H1 (cell line): Measurements from ENCODE around the gene LIPA. TPM values are rescaled to one million over a fixed set of nuclear protein-coding genes. Genes with fewer than 3 reads are reported as not detected.

Experiments
- CTCF ChIA-PET: fragments of 300-600 bp; sonication (Branson Sonifier 250); formaldehyde crosslinking; loops from one replicate; lab custom pipeline; 2021; ENCODE audit not compliant: partially characterized antibody; lab: Charles Lee
- POLR2A ChIA-PET: fragments of 300-600 bp; sonication (Branson Sonifier 250); formaldehyde crosslinking; loops from one replicate; lab custom pipeline; 2021; ENCODE audit warnings: inconsistent platforms; ENCODE audit not compliant: partially characterized antibody; lab: Charles Lee
- DNase-seq, 2 experiments: peaks; one replicate each; pipeline versions ENCODE4 v3.0.0 to v3.0.0-alpha.2; 2010 to 2022; ENCODE audit warnings: low spot score in 2 of 2, low read depth in 1 of 2, mixed read lengths in 1 of 2
- FAIRE-seq: peaks from 2 replicates; lab custom pipeline; 2011; peaks lifted over from hg19 to GRCh38; lab: Jason Lieb, UNC
- H2AFZ ChIP-seq: 2 replicates; pipeline ENCODE4 v1.8.1; 2012; ENCODE audit warnings: low read length, inconsistent platforms
- H2AK5ac ChIP-seq: 2 replicates; pipeline ENCODE4 v1.6.1; 2013; ENCODE audit warnings: low read depth, low read length
- H2BK120ac ChIP-seq: replicated peaks from 2 replicates; pipeline ENCODE3; 2013; ENCODE audit warnings: low read depth, low read length, inconsistent platforms
- H2BK12ac ChIP-seq: 2 replicates; pipeline ENCODE4 v1.6.1; 2013; ENCODE audit warnings: low read depth, low read length
- H2BK15ac ChIP-seq: 2 replicates; pipeline ENCODE4 v1.6.1; 2013; ENCODE audit warnings: low read length
- H2BK20ac ChIP-seq: 2 replicates; pipeline ENCODE4 v1.6.1; 2013; ENCODE audit warnings: low read length
- H2BK5ac ChIP-seq: 2 replicates; pipeline ENCODE4 v1.6.1; 2013; ENCODE audit warnings: low read depth, low read length
- H3K14ac ChIP-seq: 2 replicates; pipeline ENCODE4 v1.6.1; 2013; ENCODE audit warnings: inconsistent platforms; ENCODE audit not compliant: insufficient read length
- H3K18ac ChIP-seq: 2 replicates; pipeline ENCODE4 v1.6.1; 2013; ENCODE audit warnings: low read length; ENCODE audit errors: extremely low read depth
- H3K23ac ChIP-seq: 2 replicates; pipeline ENCODE4 v1.6.1; 2013; ENCODE audit warnings: inconsistent platforms; ENCODE audit not compliant: insufficient read length
- H3K23me2 ChIP-seq: 2 replicates; pipeline ENCODE4 v1.6.1; 2013; ENCODE audit warnings: low read depth, low read length
- H3K27ac ChIP-seq: 2 replicates; pipeline ENCODE4 v1.6.1; 2011; ENCODE audit warnings: low read depth, low read length, inconsistent platforms
- H3K27me3 ChIP-seq, 4 experiments: replicated peaks in 1 of 4; 1 replicate in 1 of 4; 2 replicates in 3 of 4; pipeline versions ENCODE4 v1.6.1 to v1.8.1; 2011 to 2013; ENCODE audit warnings: low read length in 3 of 4, mild to moderate bottlenecking in 3 of 4, inconsistent platforms in 2 of 4, mixed read lengths in 2 of 4, moderate library complexity in 1 of 4; ENCODE audit not compliant: control insufficient read depth in 3 of 4, insufficient read depth in 3 of 4; ENCODE audit errors: extremely low read depth in 1 of 4
- H3K36me3 ChIP-seq, 4 experiments: 2 replicates each; pipeline versions ENCODE4 v1.6.1 to v1.8.1; 2011 to 2013; ENCODE audit warnings: mild to moderate bottlenecking in 4 of 4, low read length in 3 of 4, moderate library complexity in 2 of 4, control low read depth in 1 of 4, inconsistent platforms in 1 of 4; ENCODE audit not compliant: insufficient read depth in 4 of 4, control insufficient read depth in 2 of 4
- H3K4ac ChIP-seq: replicated peaks from 2 replicates; pipeline ENCODE3; 2013; ENCODE audit warnings: low read length, low read depth, mixed read lengths, inconsistent platforms; ENCODE audit not compliant: insufficient read length
- H3K4me1 ChIP-seq, 4 experiments: replicated peaks in 1 of 4; 1 replicate in 1 of 4; 2 replicates in 3 of 4; pipeline versions ENCODE4 v1.6.1 to v1.8.1; 2011 to 2013; ENCODE audit warnings: low read length in 3 of 4, inconsistent platforms in 2 of 4, mixed read lengths in 1 of 4; ENCODE audit not compliant: insufficient read depth in 4 of 4, control insufficient read depth in 3 of 4
- H3K4me2 ChIP-seq, 2 experiments: 2 replicates each; pipeline versions ENCODE4 v1.6.1 to v1.8.1; 2011 to 2013; ENCODE audit warnings: low read depth in 2 of 2, low read length in 2 of 2, control low read depth in 1 of 2, inconsistent platforms in 1 of 2, mild to moderate bottlenecking in 1 of 2; ENCODE audit not compliant: insufficient read depth in 1 of 2
- H3K4me3 ChIP-seq, 4 experiments: fragments of 200-600, 300-600 bp in 1 of 4; sonication (generic), shearing (Covaris generic), sonication (Bioruptor Twin) in 1 of 4; 2 replicates each; pipeline versions ENCODE4 v1.5.1 to v1.8.1; 2011 to 2016; ENCODE audit warnings: low read length in 4 of 4, low read depth in 3 of 4, control low read depth in 2 of 4, inconsistent platforms in 2 of 4, mild to moderate bottlenecking in 2 of 4, mixed read lengths in 1 of 4, moderate library complexity in 1 of 4; ENCODE audit not compliant: insufficient read depth in 2 of 4; ENCODE audit errors: extremely low read depth in 1 of 4
- H3K56ac ChIP-seq: replicated peaks from 2 replicates; pipeline ENCODE3; 2013; ENCODE audit warnings: low read depth, mild to moderate bottlenecking, mixed read lengths, low read length, inconsistent platforms; ENCODE audit not compliant: insufficient read length
- H3K79me1 ChIP-seq: 2 replicates; pipeline ENCODE4 v1.6.1; 2013; ENCODE audit warnings: low read depth, low read length, control low read depth
- H3K79me2 ChIP-seq, 2 experiments: 2 replicates each; pipeline versions ENCODE4 v1.6.1 to v1.8.1; 2012 to 2013; ENCODE audit warnings: low read length in 2 of 2, mild to moderate bottlenecking in 2 of 2, inconsistent platforms in 1 of 2; ENCODE audit not compliant: insufficient read depth in 2 of 2, control insufficient read depth in 1 of 2
- H3K9ac ChIP-seq, 4 experiments: replicated peaks in 1 of 4; 1 replicate in 1 of 4; 2 replicates in 3 of 4; pipeline versions ENCODE4 v1.6.1 to v1.8.1; 2011 to 2013; ENCODE audit warnings: low read depth in 3 of 4, low read length in 3 of 4, control low read depth in 2 of 4, mild to moderate bottlenecking in 2 of 4, moderate library complexity in 2 of 4, inconsistent platforms in 1 of 4; ENCODE audit errors: extremely low read depth in 1 of 4
- H3K9me3 ChIP-seq, 2 experiments: 2 replicates each; pipeline versions ENCODE4 v1.6.1 to v1.8.1; 2012 to 2013; ENCODE audit warnings: mild to moderate bottlenecking in 2 of 2, moderate library complexity in 2 of 2, control low read depth in 1 of 2, inconsistent platforms in 1 of 2, low read depth in 1 of 2, low read length in 1 of 2, mixed read lengths in 1 of 2; ENCODE audit not compliant: insufficient read depth in 2 of 2
- H4K20me1 ChIP-seq, 2 experiments: replicated peaks in 1 of 2; 2 replicates each; pipeline versions ENCODE3 to v1.8.1; 2011 to 2013; ENCODE audit warnings: inconsistent platforms in 2 of 2, low read length in 2 of 2, mild to moderate bottlenecking in 1 of 2; ENCODE audit not compliant: insufficient read depth in 2 of 2, control insufficient read depth in 1 of 2
- H4K5ac ChIP-seq: 2 replicates; pipeline ENCODE4 v1.6.1; 2013; ENCODE audit warnings: low read length, low read depth, mixed read lengths, inconsistent platforms; ENCODE audit not compliant: insufficient read length
- H4K8ac ChIP-seq: 2 replicates; pipeline ENCODE4 v1.8.0; 2013; ENCODE audit warnings: mild to moderate bottlenecking, moderate library complexity, low read length, inconsistent platforms; ENCODE audit not compliant: insufficient read depth; ENCODE audit errors: extremely low read depth
- H4K91ac ChIP-seq: replicated peaks from 2 replicates; pipeline ENCODE3; 2013; ENCODE audit warnings: low read length, mixed read lengths, inconsistent platforms; ENCODE audit not compliant: insufficient read length
- ASH2L ChIP-seq: fragments of 200-600, 300-600 bp; sonication (generic); IDR thresholded peaks from one replicate; pipeline ENCODE4 v1.7.1; 2017; ENCODE audit warnings: low read length
- CBX8 ChIP-seq: fragments of 300-800, 300-1000 bp; sonication (generic); IDR thresholded peaks from 2 replicates; pipeline ENCODE4 v1.7.1; 2016; ENCODE audit warnings: low read depth, low read length, borderline replicate concordance
- CHD1 ChIP-seq: IDR thresholded peaks from 2 replicates; pipeline ENCODE4 v1.6.1; 2012; ENCODE audit warnings: low read depth, low read length, improper control_type of control experiment
- EGR1 ChIP-seq: IDR thresholded peaks from 2 replicates; pipeline ENCODE4 v1.6.1; 2011; ENCODE audit warnings: low read depth, low read length, borderline replicate concordance
- GTF2F1 ChIP-seq: IDR thresholded peaks from 2 replicates; pipeline ENCODE4 v1.6.1; 2012; ENCODE audit warnings: low read depth, low read length, improper control_type of control experiment, borderline replicate concordance
- HDAC2 ChIP-seq, 2 experiments: fragments of 300-600 bp in 1 of 2; sonication (generic) in 1 of 2; IDR thresholded peaks; 2 replicates each; pipeline ENCODE4 v1.6.1; 2011 to 2012; ENCODE audit warnings: low read depth in 2 of 2, low read length in 2 of 2, mild to moderate bottlenecking in 2 of 2, moderate library complexity in 2 of 2, borderline replicate concordance in 1 of 2, inconsistent platforms in 1 of 2
- KDM4A ChIP-seq: IDR thresholded peaks from one replicate; pipeline ENCODE4 v1.7.1; 2012; ENCODE audit warnings: low read depth, mild to moderate bottlenecking, moderate library complexity, low read length, inconsistent platforms; ENCODE audit not compliant: severe bottlenecking
- MAFK ChIP-seq: IDR thresholded peaks from 2 replicates; pipeline ENCODE4 v1.6.1; 2012; ENCODE audit warnings: low read depth, mild to moderate bottlenecking, improper control_type of control experiment, low read length
- POLR2A ChIP-seq, 2 experiments: IDR thresholded peaks; 1 replicate in 1 of 2; 2 replicates in 1 of 2; pipeline ENCODE4 v1.6.1; 2011; ENCODE audit warnings: low read depth in 2 of 2, low read length in 2 of 2, mild to moderate bottlenecking in 2 of 2; ENCODE audit errors: control extremely low read depth in 1 of 2
- RAD21 ChIP-seq, 2 experiments: IDR thresholded peaks in 1 of 2; conservative IDR thresholded peaks in 1 of 2; 2 replicates each; pipeline ENCODE4 v1.6.1; 2011; ENCODE audit warnings: low read depth in 2 of 2, low read length in 2 of 2, improper control_type of control experiment in 1 of 2, inconsistent platforms in 1 of 2, mild to moderate bottlenecking in 1 of 2, moderate library complexity in 1 of 2
- RBBP5 ChIP-seq: IDR thresholded peaks from 2 replicates; pipeline ENCODE4 v1.7.1; 2012; ENCODE audit warnings: low read depth, mild to moderate bottlenecking, inconsistent platforms, low read length, moderate library complexity, borderline replicate concordance
- SIRT6 ChIP-seq: IDR thresholded peaks from one replicate; pipeline ENCODE4 v1.7.1; 2012; ENCODE audit warnings: low read length, inconsistent platforms
- SUZ12 ChIP-seq: fragments of 200-600 bp; sonication (generic); IDR thresholded peaks from 2 replicates; pipeline ENCODE4 v1.6.1; 2012; ENCODE audit warnings: mild to moderate bottlenecking, inconsistent platforms, low read length, moderate library complexity, mixed read lengths
- WGBS, 2 experiments: shearing (Covaris generic) in 1 of 2; methylation state at CpG; one replicate each; pipeline versions ENCODE4 v1.1.6 to v1.1.7; 2013 to 2015; ENCODE audit warnings: low lambda C conversion rate in 2 of 2, mixed read lengths in 2 of 2, inconsistent platforms in 1 of 2, low coverage in 1 of 2, missing lambda C conversion rate in 1 of 2; ENCODE audit not compliant: insufficient replicate concordance in 2 of 2, insufficient coverage in 1 of 2, insufficient read length in 1 of 2; ENCODE audit errors: extremely low coverage in 1 of 2, missing lambda C conversion rate in 1 of 2; 5-methylcytosine and 5-hydroxymethylcytosine counted together
- polyA plus RNA-seq, 7 experiments: library from polyadenylated mRNA; depleted of rRNA in 3 of 7; stranded (reverse) in 5 of 7; unstranded in 2 of 7; fragments of >200 nt in 5 of 7; fragments of 200-250 nt in 2 of 7; gene quantifications; 1 replicate in 5 of 7; 2 replicates in 1 of 7; 4 replicates in 1 of 7; pipeline versions ENCODE4 v1.2.1 to v1.2.3, GENCODE V29; 2011 to 2013; ENCODE audit warnings: missing spikeins in 2 of 7, mixed read lengths in 2 of 7
- total RNA-seq: library from RNA; stranded (reverse); fragmentation: NEBNext Ultra II Directional; extraction: Animal tissue kit (Norgen Biotek cat#: 25700); gene quantifications from 2 replicates; pipeline ENCODE4 v1.2.1, GENCODE V29; 2021

Gene LIPA
- total and polyA plus RNA-seq, 2 of the 8 experiments (the other 6 are each of a cell fraction or from before 2014, with no cell fraction given): 18.1 to 32.4 TPM

GRCh38 chr10:89215511-89215910 lies 36.1 kb downstream of the LIPA start:
- Histone ChIP-seq H4K91ac (no peak overlapping the region), H4K8ac (no peak overlapping the region), H2AK5ac (no peak overlapping the region), H3K4me1 (peaks cover 0 to 5% (median 0%) of the 10 kb centered on the region in 4 experiments; a peak in 2 of 7 replicates), H3K4me3 (no peak overlapping the region), H3K79me2 (no peaks in the 10 kb centered on the region), H2BK12ac (no peak overlapping the region), H4K5ac (no peak overlapping the region), H2BK20ac (no peak overlapping the region), H3K27ac (no peak overlapping the region), H2AFZ (no peak overlapping the region), H3K14ac (no peak overlapping the region), H3K4ac (no peak overlapping the region), H2BK15ac (no peak overlapping the region), H4K20me1 (no peaks in the 10 kb centered on the region), H2BK5ac (no peak overlapping the region), H3K9ac (no peak overlapping the region), H3K79me1 (no peaks in the 10 kb centered on the region), H3K4me2 (no peak overlapping the region), H3K27me3 (no peaks in the 10 kb centered on the region), H2BK120ac (no peak overlapping the region), H3K9me3 (no peaks in the 10 kb centered on the region), H3K56ac (no peak overlapping the region), H3K18ac (no peak overlapping the region), H3K23me2 (no peaks in the 10 kb centered on the region), H3K23ac (no peak overlapping the region), H3K36me3 (no peaks in the 10 kb centered on the region)
- WGBS, 2 experiments: 88% methylated on average over 1 of the region's 1 CpG; no CpG with 5 or more reads in 1 of the 2 experiments
- ChIA-PET CTCF (interaction anchor here (0.6 to 4.2 kb wide), 25 partner anchors 8 to 380 kb away, joined by 3 to 100 read pairs (median 5); partner anchors contain the start of genes CH25H and IFIT1), POLR2A (no interaction called here)
- FAIRE-seq (no peak), DNase-seq (no peak)
- no peak for TF ChIP-seq HDAC2 (IDR thresholded peaks at IDR 0.05; ENCODE audit: borderline replicate concordance in 1 of 2, low read depth in 2 of 2, low read length in 2 of 2)
- TF ChIP-seq EGR1: no peak
- no peak for TF ChIP-seq MAFK
- TF ChIP-seq RAD21 (IDR thresholded peaks at IDR 0.05 in 1 of 2, conservative IDR thresholded peaks at IDR 0.05 in 1 of 2; ENCODE audit: low read depth in 2 of 2, low read length in 2 of 2): no peak
- no peak for TF ChIP-seq SIRT6
- no peak for TF ChIP-seq CHD1
- TF ChIP-seq SUZ12: no peak
- TF ChIP-seq POLR2A (IDR thresholded peaks at IDR 0.05; ENCODE audit: control extremely low read depth in 1 of 2, low read depth in 2 of 2, low read length in 2 of 2): no peak
- no peak for TF ChIP-seq KDM4A
- no peak for TF ChIP-seq CBX8
- TF ChIP-seq ASH2L: no peak
- TF ChIP-seq RBBP5: no peak
- TF ChIP-seq GTF2F1: no peak
